ENCODE data around the gene FLT4.

Gene FLT4

DNA sequence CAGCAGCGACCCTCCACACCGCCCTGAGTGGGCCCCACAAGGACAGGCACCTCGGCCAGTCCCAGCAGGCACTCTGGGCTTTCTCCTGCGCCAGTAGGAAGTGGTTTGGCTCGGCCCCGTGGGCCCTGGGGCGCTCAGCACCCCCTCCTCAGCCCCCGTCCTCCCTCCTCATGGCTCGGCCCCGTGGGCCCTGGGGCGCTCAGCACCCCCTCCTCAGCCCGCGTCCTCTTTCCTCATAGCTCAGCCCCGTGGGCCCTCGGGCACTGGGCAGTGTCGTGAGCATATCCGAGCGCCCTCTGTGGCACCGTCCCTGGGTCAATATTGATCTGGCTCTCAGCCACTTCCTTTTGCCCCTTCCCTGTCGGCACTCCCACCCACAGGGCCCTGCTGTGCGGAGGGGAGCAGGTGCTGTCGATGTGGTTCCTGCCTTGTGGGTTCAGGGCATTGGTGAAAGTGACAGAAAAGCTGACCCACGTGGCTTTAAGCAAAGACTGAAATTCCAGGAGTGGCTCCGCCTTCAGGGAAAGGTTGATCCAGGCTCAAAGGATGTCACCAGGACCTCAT lies 52.6 kb downstream of the FLT4 start:
- no peaks in the 10 kb centered on the region for H3K4me1 ChIP-seq
- no peaks in the 10 kb centered on the region for H3K36me3 ChIP-seq (ENCODE audit: control insufficient read depth, insufficient read depth, low read length)
- H2AFZ ChIP-seq, result no peak overlapping the region
- no peak overlapping the region for H3K4me2 ChIP-seq (ENCODE audit: low read length)
- H3K27ac ChIP-seq, result no peak overlapping the region
- H3K4me3 ChIP-seq (ENCODE audit: low read depth, low read length), result no peak overlapping the region
- H3K79me2 ChIP-seq, result no peaks in the 10 kb centered on the region
- H3K9me3 ChIP-seq (ENCODE audit: control insufficient read depth, low read length), result no peaks in the 10 kb centered on the region
- no peaks in the 10 kb centered on the region for H3K27me3 ChIP-seq (ENCODE audit: control insufficient read depth, insufficient read depth, low read length)
- H3K9ac ChIP-seq, result no peak overlapping the region
- TF ChIP-seq, protein P1, sequence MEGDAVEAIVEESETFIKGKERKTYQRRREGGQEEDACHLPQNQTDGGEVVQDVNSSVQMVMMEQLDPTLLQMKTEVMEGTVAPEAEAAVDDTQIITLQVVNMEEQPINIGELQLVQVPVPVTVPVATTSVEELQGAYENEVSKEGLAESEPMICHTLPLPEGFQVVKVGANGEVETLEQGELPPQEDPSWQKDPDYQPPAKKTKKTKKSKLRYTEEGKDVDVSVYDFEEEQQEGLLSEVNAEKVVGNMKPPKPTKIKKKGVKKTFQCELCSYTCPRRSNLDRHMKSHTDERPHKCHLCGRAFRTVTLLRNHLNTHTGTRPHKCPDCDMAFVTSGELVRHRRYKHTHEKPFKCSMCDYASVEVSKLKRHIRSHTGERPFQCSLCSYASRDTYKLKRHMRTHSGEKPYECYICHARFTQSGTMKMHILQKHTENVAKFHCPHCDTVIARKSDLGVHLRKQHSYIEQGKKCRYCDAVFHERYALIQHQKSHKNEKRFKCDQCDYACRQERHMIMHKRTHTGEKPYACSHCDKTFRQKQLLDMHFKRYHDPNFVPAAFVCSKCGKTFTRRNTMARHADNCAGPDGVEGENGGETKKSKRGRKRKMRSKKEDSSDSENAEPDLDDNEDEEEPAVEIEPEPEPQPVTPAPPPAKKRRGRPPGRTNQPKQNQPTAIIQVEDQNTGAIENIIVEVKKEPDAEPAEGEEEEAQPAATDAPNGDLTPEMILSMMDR (IDR thresholded peaks at IDR 0.05), result no peak

DNA sequence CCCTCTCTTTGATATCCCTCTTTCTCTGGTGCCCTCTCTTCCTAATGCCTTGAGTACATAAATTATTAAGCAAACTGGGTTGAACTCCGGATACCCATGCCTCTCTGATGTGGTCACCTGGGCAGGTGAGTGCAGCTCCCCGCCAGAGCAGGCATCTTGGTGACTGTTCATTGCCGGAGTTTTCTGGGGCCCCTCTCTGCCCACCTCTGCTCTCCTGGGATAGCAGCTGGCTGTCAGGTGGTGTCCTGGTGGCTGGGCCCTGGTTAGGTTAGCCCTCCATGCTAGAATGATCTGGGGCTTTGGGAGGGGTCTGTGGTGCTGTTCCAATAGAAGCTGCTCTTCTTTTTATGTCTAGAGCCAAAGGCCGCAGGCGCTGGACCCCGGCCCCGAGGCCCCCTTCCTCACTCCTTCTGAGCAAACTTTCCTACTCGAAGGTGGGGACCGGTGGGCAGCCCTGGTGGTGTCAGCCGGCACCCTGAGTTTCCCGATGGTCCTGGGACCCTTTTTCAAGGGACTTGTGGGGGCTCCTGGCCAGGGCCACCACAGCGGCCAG lies 53.2 kb downstream of the FLT4 start:
- H3K4me1 ChIP-seq, result no peaks in the 10 kb centered on the region
- H3K27ac ChIP-seq, result no peak overlapping the region

DNA sequence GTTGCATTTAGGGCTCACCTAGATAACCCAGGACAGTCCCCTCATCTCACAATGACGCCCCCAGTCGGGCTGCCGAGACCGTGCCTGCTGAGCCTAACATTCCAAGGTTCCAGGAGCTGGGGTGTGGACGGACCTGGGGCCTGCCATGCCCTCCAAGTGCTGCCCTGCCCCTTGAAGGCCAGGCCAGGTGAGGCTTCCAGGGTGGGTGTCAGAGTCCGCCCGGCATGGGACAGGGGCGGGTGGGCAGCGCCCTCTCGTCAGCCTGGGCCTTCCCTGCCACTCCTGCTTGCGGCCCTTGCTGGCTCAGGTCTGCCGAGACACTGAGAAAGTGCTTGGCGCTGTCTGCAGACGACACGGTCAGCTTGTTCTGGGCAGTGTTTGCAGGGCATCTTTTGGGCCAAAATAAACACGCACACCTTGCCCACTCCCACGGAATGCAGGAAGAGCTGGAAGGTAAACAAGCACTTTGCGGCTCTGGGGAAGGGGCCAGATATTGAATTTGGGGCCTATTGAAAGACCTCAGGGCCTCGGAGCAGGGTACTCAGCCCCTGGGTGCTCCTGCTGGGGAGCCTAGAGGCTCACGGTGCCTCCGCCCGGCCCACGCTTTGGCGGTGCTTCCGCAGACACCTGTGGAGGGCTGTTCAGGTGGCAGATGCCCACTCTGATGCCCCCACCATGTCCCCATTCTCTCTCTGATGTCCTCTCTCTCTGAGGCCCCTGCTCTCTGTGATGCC lies 53.9 kb downstream of the FLT4 start:
- Histone ChIP-seq H2AFZ (no peak overlapping the region), H3K27me3 (ENCODE audit: control insufficient read depth, insufficient read depth, low read length) (no peaks in the 10 kb centered on the region), H3K79me2 (no peaks in the 10 kb centered on the region), H3K36me3 (ENCODE audit: control insufficient read depth, insufficient read depth, low read length) (no peaks in the 10 kb centered on the region), H3K27ac (no peak overlapping the region), H3K4me3 (ENCODE audit: low read depth, low read length) (no peak overlapping the region), H3K4me1 (no peaks in the 10 kb centered on the region), H3K9me3 (ENCODE audit: control insufficient read depth, low read length) (no peaks in the 10 kb centered on the region), H3K4me2 (ENCODE audit: low read length) (no peak overlapping the region), H3K9ac (no peak overlapping the region)
- TF ChIP-seq, protein P1 (IDR thresholded peaks at IDR 0.05), result no peak

More for the DNA sequence above, 53.2 kb downstream of the FLT4 start:
- Histone ChIP-seq H3K4me3 (ENCODE audit: low read depth, low read length) (no peak overlapping the region), H3K9ac (no peak overlapping the region), H3K9me3 (ENCODE audit: control insufficient read depth, low read length) (no peaks in the 10 kb centered on the region), H3K4me2 (ENCODE audit: low read length) (no peak overlapping the region), H3K36me3 (ENCODE audit: control insufficient read depth, insufficient read depth, low read length) (no peaks in the 10 kb centered on the region), H3K79me2 (no peaks in the 10 kb centered on the region), H3K27me3 (ENCODE audit: control insufficient read depth, insufficient read depth, low read length) (no peaks in the 10 kb centered on the region), H2AFZ (no peak overlapping the region)
- TF ChIP-seq, protein P1 (IDR thresholded peaks at IDR 0.05), result no peak

DNA sequence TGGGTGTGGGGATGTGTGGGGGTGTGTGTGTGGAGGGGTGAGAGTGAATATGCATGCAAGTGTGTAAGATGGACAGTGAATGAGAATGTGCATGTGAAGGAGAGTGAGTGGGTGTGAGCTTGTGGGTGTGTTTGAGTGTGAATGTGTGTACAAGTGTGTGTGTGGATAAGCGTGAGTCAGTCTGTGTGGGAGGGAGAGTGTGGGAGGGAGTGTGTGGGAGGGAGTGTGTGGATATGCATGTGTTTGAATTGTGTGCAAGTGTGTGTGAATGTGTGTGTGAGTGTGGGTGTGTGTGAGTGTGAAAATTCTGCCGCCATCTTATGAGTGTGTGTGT lies 54.4 kb downstream of the FLT4 start:
- H3K27ac ChIP-seq, result no peak overlapping the region
- H3K4me3 ChIP-seq (ENCODE audit: low read depth, low read length), result no peak overlapping the region
- no peaks in the 10 kb centered on the region for H3K79me2 ChIP-seq
- TF ChIP-seq, protein P1 (IDR thresholded peaks at IDR 0.05), result no peak
- H3K9me3 ChIP-seq (ENCODE audit: control insufficient read depth, low read length), result no peaks in the 10 kb centered on the region
- H3K36me3 ChIP-seq (ENCODE audit: control insufficient read depth, insufficient read depth, low read length), result no peaks in the 10 kb centered on the region
- no peak overlapping the region for H3K9ac ChIP-seq
- H3K4me1 ChIP-seq, result no peaks in the 10 kb centered on the region
- H2AFZ ChIP-seq, result no peak overlapping the region
- H3K4me2 ChIP-seq (ENCODE audit: low read length), result no peak overlapping the region
- no peaks in the 10 kb centered on the region for H3K27me3 ChIP-seq (ENCODE audit: control insufficient read depth, insufficient read depth, low read length)

All from parathyroid adenoma (tissue), 2 donors.